ENCODE data around the gene SLC37A3. TPM values are rescaled to one million over a fixed set of nuclear protein-coding genes. Genes with fewer than 3 reads are reported as not detected.
A peak's percentile ranks its signal among the peaks of the same experiment; 100 is the strongest.
"Not testable (repeated sequence)": the region's sequence is repeated elsewhere in the genome, so short reads cannot be mapped to it uniquely, and the experiment has no call there.

SLC37A3 gene
- total RNA-seq, 1 donor from 2014 or later = 56.2 TPM

- DNase-seq (ENCODE audit: low read depth) = no peak
Measured at GRCh38 chr7:140348161-140348849, 50.0 kb downstream of the SLC37A3 start.

- DNase-seq (ENCODE audit: low read depth) = no peak
Measured at GRCh38 chr7:140347218-140347617, 51.1 kb downstream of the SLC37A3 start.

GRCh38 chr7:140345426-140345825 lies 52.9 kb downstream of the SLC37A3 start:
- no peak for DNase-seq (ENCODE audit: low read depth)

- DNase-seq (ENCODE audit: low read depth) = peak; percentile 16
Measured at GRCh38 chr7:140342727-140343514, 55.4 kb downstream of the SLC37A3 start.

GRCh38 chr7:140338959-140339358 lies 59.4 kb downstream of the SLC37A3 start:
- not testable (repeated sequence) for DNase-seq (ENCODE audit: low read depth)

- no peak for DNase-seq (ENCODE audit: low read depth)
Measured at GRCh38 chr7:140334341-140335057, 63.8 kb downstream of the SLC37A3 start.

- no peak for DNase-seq (ENCODE audit: low read depth)
Measured at GRCh38 chr7:140333686-140334085, 64.6 kb downstream of the SLC37A3 start.

- DNase-seq (ENCODE audit: low read depth) = no peak
Measured at GRCh38 chr7:140333223-140333622, 65.1 kb downstream of the SLC37A3 start.

- no peak for DNase-seq (ENCODE audit: low read depth)
Measured at GRCh38 chr7:140330595-140330994, 67.7 kb downstream of the SLC37A3 start.

GRCh38 chr7:140330128-140330527 lies 68.2 kb downstream of the SLC37A3 start:
- no peak for DNase-seq (ENCODE audit: low read depth)

GRCh38 chr7:140327261-140327661 lies 71.1 kb downstream of the SLC37A3 start:
- no peak for DNase-seq (ENCODE audit: low read depth)

- peak; percentile 68 for DNase-seq (ENCODE audit: low read depth)
Measured at GRCh38 chr7:140326116-140326928, 72.0 kb downstream of the SLC37A3 start.

- DNase-seq (ENCODE audit: low read depth) = no peak
Measured at GRCh38 chr7:140325600-140325999, 72.7 kb downstream of the SLC37A3 start.

GRCh38 chr7:140324714-140325113 lies 73.6 kb downstream of the SLC37A3 start:
- DNase-seq (ENCODE audit: low read depth) = no peak

GRCh38 chr7:140322759-140323158 lies 75.6 kb downstream of the SLC37A3 start:
- DNase-seq (ENCODE audit: low read depth) = no peak

GRCh38 chr7:140320078-140320477 lies 78.3 kb downstream of the SLC37A3 start:
- not testable (repeated sequence) for DNase-seq (ENCODE audit: low read depth)

- no peak for DNase-seq (ENCODE audit: low read depth)
Measured at GRCh38 chr7:140317999-140318398, 80.3 kb downstream of the SLC37A3 start.

- no peak for DNase-seq (ENCODE audit: low read depth)
Measured at GRCh38 chr7:140317597-140317996, 80.7 kb downstream of the SLC37A3 start.

GRCh38 chr7:140316165-140316661 lies 82.1 kb downstream of the SLC37A3 start:
- DNase-seq (ENCODE audit: low read depth) = peak; percentile 93

GRCh38 chr7:140315498-140316164 lies 82.7 kb downstream of the SLC37A3 start:
- DNase-seq (ENCODE audit: low read depth) = no peak

Measured in renal cortical epithelial cell (primary cell).